Thyroid gland (tissue), 4 donors: ENCODE results near the gene FIBCD1.

Experiments
- CTCF ChIP-seq, 6 experiments: fragments of 200-600 bp in 3 of 6; fragments of 450-650 bp in 3 of 6; sonication (generic) in 3 of 6; IDR thresholded peaks; one replicate each; pipeline ENCODE4 v1.5.1; 2016 to 2019; ENCODE audit warnings: antibody characterized with exemption in 6 of 6, mild to moderate bottlenecking in 2 of 6, inconsistent platforms in 1 of 6, moderate library complexity in 1 of 6
- POLR2A ChIP-seq, 2 donors: fragments of 450-650 bp; IDR thresholded peaks; one replicate each; pipeline ENCODE4 v1.6.1; 2017; ENCODE audit warnings: antibody characterized with exemption in 2 of 2, mild to moderate bottlenecking in 2 of 2, moderate library complexity in 1 of 2

- TF ChIP-seq CTCF (IDR thresholded peaks at IDR 0.05) = no peak
- TF ChIP-seq POLR2A (IDR thresholded peaks at IDR 0.05) = no peak
Measured at GRCh38 chr9:130898552-130898852, 40.5 kb downstream of the FIBCD1 start.
